Neuronal stem cell (in vitro differentiated cells): ENCODE measurements around the gene ATP8A1.

Experiments
- DNase-seq: peaks from one replicate; pipeline ENCODE4 v3.0.0-alpha.2; 2013; ENCODE audit warnings: low spot score
- H2AFZ ChIP-seq: one replicate; pipeline ENCODE4 v1.6.1; 2013; ENCODE audit warnings: mild to moderate bottlenecking, low read length, inconsistent platforms
- H2AK5ac ChIP-seq: 2 replicates; pipeline ENCODE4 v1.6.1; 2013; ENCODE audit warnings: low read depth, mild to moderate bottlenecking, inconsistent platforms, low read length, moderate library complexity, mixed read lengths
- H2BK120ac ChIP-seq: 2 replicates; pipeline ENCODE4 v1.6.1; 2013; ENCODE audit warnings: low read depth, mild to moderate bottlenecking, inconsistent platforms, low read length, moderate library complexity, mixed read lengths
- H2BK12ac ChIP-seq: one replicate; pipeline ENCODE4 v1.6.1; 2013; ENCODE audit warnings: low read length, inconsistent platforms
- H2BK15ac ChIP-seq: 2 replicates; pipeline ENCODE4 v1.6.1; 2013; ENCODE audit warnings: mild to moderate bottlenecking, low read length, inconsistent platforms, mixed read lengths
- H2BK5ac ChIP-seq: one replicate; pipeline ENCODE4 v1.6.1; 2013; ENCODE audit warnings: inconsistent platforms, mild to moderate bottlenecking, low read length, moderate library complexity
- H3K14ac ChIP-seq: one replicate; pipeline ENCODE4 v1.6.1; 2013; ENCODE audit warnings: low read length, inconsistent platforms
- H3K18ac ChIP-seq: 2 replicates; pipeline ENCODE4 v1.6.1; 2013; ENCODE audit warnings: low read length, inconsistent platforms
- H3K23ac ChIP-seq: 2 replicates; pipeline ENCODE4 v1.6.1; 2013; ENCODE audit warnings: low read depth, mild to moderate bottlenecking, mixed read lengths, low read length, inconsistent platforms; ENCODE audit not compliant: poor library complexity
- H3K27ac ChIP-seq: replicated peaks from 3 replicates; pipeline ENCODE4 v1.5.1; 2013; ENCODE audit warnings: low read length, inconsistent platforms
- H3K27me3 ChIP-seq, 3 experiments: 2 replicates each; pipeline ENCODE4 v1.6.1; 2013; ENCODE audit warnings: low read length in 3 of 3, mild to moderate bottlenecking in 2 of 3, inconsistent platforms in 1 of 3, low read depth in 1 of 3, mixed read lengths in 1 of 3, moderate library complexity in 1 of 3; ENCODE audit not compliant: control insufficient read depth in 3 of 3, insufficient read depth in 3 of 3
- H3K36me3 ChIP-seq, 2 donors: replicated peaks in 1 of 2; 2 replicates each; pipeline ENCODE4 v1.6.1; 2013; ENCODE audit warnings: low read length in 2 of 2; ENCODE audit not compliant: control insufficient read depth in 2 of 2, insufficient read depth in 2 of 2
- H3K4ac ChIP-seq: 2 replicates; pipeline ENCODE4 v1.6.1; 2013; ENCODE audit warnings: inconsistent platforms, mild to moderate bottlenecking, low read length, moderate library complexity
- H3K4me1 ChIP-seq, 2 donors: 1 replicate in 1 of 2; 2 replicates in 1 of 2; pipeline ENCODE4 v1.6.1; 2013; ENCODE audit warnings: low read length in 2 of 2, low read depth in 1 of 2; ENCODE audit not compliant: control insufficient read depth in 2 of 2, insufficient read depth in 1 of 2
- H3K4me2 ChIP-seq: one replicate; pipeline ENCODE4 v1.6.1; 2013; ENCODE audit warnings: mild to moderate bottlenecking, low read length, inconsistent platforms; ENCODE audit not compliant: insufficient read depth, poor library complexity, severe bottlenecking
- H3K4me3 ChIP-seq, 2 donors: 2 replicates each; pipeline ENCODE4 v1.5.1; 2013; ENCODE audit warnings: low read length in 2 of 2, mild to moderate bottlenecking in 2 of 2, inconsistent platforms in 1 of 2, moderate library complexity in 1 of 2
- H3K79me1 ChIP-seq: one replicate; pipeline ENCODE4 v1.6.1; 2013; ENCODE audit warnings: low read depth, mild to moderate bottlenecking, inconsistent platforms, low read length, moderate library complexity
- H3K9ac ChIP-seq: one replicate; pipeline ENCODE4 v1.6.1; 2013; ENCODE audit warnings: mild to moderate bottlenecking, low read depth, low read length, inconsistent platforms; ENCODE audit not compliant: poor library complexity
- H3K9me3 ChIP-seq, 2 donors: replicated peaks in 1 of 2; 2 replicates each; pipeline versions ENCODE3 to v1.6.1; 2013; ENCODE audit warnings: low read length in 2 of 2, mild to moderate bottlenecking in 2 of 2, inconsistent platforms in 1 of 2, low read depth in 1 of 2, mixed read lengths in 1 of 2, moderate library complexity in 1 of 2; ENCODE audit not compliant: control insufficient read depth in 2 of 2, insufficient read depth in 1 of 2
- H4K8ac ChIP-seq: one replicate; pipeline ENCODE4 v1.6.1; 2013; ENCODE audit warnings: low read depth, mild to moderate bottlenecking, inconsistent platforms, low read length, moderate library complexity
- H4K91ac ChIP-seq: one replicate; pipeline ENCODE4 v1.6.1; 2013; ENCODE audit warnings: low read length, low read depth, mild to moderate bottlenecking, inconsistent platforms; ENCODE audit not compliant: poor library complexity
- WGBS, 2 donors: extraction: QIAGEN DNeasy Blood & Tissue Kit; methylation state at CpG; one replicate each; pipeline ENCODE4 v1.1.7; 2013; ENCODE audit warnings: missing lambda C conversion rate in 2 of 2, mixed read lengths in 1 of 2; ENCODE audit not compliant: insufficient read length in 2 of 2, insufficient replicate concordance in 1 of 2; ENCODE audit errors: extremely low coverage in 2 of 2; 5-methylcytosine and 5-hydroxymethylcytosine counted together

Gene ATP8A1

DNA sequence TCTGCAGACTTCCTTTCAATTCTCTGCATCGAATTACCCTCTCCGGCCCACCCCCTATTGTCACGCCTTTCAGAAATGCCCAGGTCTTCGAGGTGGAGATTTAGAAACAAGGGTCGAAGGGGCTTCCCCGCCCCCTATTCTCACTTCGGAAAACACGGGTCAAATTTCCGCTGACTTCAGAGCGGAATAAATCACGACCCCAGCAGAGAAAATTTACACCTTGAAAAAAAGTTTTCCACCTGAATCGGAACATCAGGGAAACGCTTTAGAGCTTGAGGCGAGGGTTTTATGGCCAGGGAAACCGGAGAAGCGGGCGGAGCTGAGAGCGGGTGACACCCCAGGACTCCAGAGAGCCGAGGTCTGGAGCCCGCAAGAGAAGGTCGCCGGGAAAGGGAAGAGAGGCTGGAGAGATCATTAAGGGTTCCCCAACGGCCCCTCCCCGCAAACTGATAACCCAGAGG lies 258.0 kb downstream of the ATP8A1 start:
- no peak overlapping the region for H3K4ac ChIP-seq
- no peak overlapping the region for H4K91ac ChIP-seq
- no peak overlapping the region for H2BK5ac ChIP-seq
- no peaks in the 10 kb centered on the region for H3K79me1 ChIP-seq
- peaks cover 9 to 74% (median 54%) of the 10 kb centered on the region in 3 experiments for H3K27me3 ChIP-seq
- H3K14ac ChIP-seq = no peak overlapping the region
- no peaks in the 10 kb centered on the region for H3K9me3 ChIP-seq
- H2BK120ac ChIP-seq = no peak overlapping the region
- DNase-seq = peak; percentile 57
- H3K9ac ChIP-seq = no peak overlapping the region
- H4K8ac ChIP-seq = no peak overlapping the region
- no peak overlapping the region for H3K18ac ChIP-seq
- H2BK12ac ChIP-seq = no peak overlapping the region
- H3K36me3 ChIP-seq = no peaks in the 10 kb centered on the region
- no peak overlapping the region for H2AK5ac ChIP-seq
- no CpG with 5 or more reads among the region's 24 CpGs for WGBS, 2 donors
- no peak overlapping the region for H3K27ac ChIP-seq
- peak overlapping the region; percentile 91 for H2AFZ ChIP-seq
- no peak overlapping the region for H2BK15ac ChIP-seq
- peak overlapping the region in 1 of 2 donors; percentile 68 for H3K4me3 ChIP-seq
- H3K4me1 ChIP-seq = peaks cover 8 to 15% of the 10 kb centered on the region in 2 donors
- H3K4me2 ChIP-seq = peak overlapping the region; percentile 97
- no peak overlapping the region for H3K23ac ChIP-seq

DNA sequence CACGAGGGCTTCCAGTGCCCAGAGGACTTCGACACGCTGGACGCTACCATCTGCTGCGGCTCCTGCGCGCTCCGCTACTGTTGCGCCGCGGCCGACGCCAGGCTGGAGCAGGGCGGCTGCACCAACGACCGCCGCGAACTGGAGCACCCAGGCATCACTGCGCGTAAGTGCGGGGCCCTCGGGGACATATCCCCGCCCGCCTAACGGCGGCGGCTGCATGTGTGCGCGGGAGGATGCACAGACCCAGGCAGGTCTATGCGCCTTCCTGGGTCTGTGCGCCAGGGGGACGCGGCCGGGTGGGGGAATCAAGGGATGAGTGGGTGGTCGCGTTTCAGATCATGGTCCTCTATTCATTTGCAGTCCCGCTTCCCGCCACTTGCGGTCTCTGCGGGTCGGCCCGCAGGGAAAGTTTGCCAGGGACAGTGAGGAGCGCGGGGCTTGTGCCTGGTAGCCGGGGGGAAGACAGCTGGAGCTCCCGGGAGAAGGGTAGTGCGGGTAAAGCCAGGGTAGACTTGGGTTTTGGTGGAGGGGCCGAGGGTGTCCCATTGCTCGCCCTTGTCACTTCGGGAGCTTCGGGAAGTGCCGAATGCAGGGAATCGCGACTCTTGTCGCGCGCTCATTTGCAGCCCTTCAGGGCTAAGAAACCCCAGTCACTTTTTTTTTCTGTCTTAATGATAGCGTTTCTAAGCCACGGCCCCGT lies 258.6 kb downstream of the ATP8A1 start:
- Histone ChIP-seq H3K18ac (peak overlapping the region; percentile 92), H4K91ac (no peak overlapping the region), H3K4me3 (peak overlapping the region in 1 of 2 donors; percentile 76), H2AFZ (peak overlapping the region; percentile 91), H2BK12ac (peak overlapping the region; percentile 46), H2BK120ac (no peak overlapping the region), H3K79me1 (no peaks in the 10 kb centered on the region), H4K8ac (no peak overlapping the region), H3K27me3 (peaks cover 9 to 73% (median 54%) of the 10 kb centered on the region in 3 experiments), H3K9ac (peak overlapping the region; percentile 86), H3K23ac (peak overlapping the region; percentile 87), H3K4me1 (peaks cover 8 to 15% of the 10 kb centered on the region in 2 donors), H3K9me3 (no peaks in the 10 kb centered on the region), H2BK15ac (peak overlapping the region; percentile 22), H3K14ac (peak overlapping the region; percentile 86), H2BK5ac (peak overlapping the region; percentile 21), H3K27ac (no peak overlapping the region), H3K4ac (no peak overlapping the region), H2AK5ac (no peak overlapping the region), H3K36me3 (no peaks in the 10 kb centered on the region), H3K4me2 (peak overlapping the region; percentile 97)
- WGBS, 2 donors = no CpG with 5 or more reads among the region's 60 CpGs
- DNase-seq = peak; percentile 54

DNA sequence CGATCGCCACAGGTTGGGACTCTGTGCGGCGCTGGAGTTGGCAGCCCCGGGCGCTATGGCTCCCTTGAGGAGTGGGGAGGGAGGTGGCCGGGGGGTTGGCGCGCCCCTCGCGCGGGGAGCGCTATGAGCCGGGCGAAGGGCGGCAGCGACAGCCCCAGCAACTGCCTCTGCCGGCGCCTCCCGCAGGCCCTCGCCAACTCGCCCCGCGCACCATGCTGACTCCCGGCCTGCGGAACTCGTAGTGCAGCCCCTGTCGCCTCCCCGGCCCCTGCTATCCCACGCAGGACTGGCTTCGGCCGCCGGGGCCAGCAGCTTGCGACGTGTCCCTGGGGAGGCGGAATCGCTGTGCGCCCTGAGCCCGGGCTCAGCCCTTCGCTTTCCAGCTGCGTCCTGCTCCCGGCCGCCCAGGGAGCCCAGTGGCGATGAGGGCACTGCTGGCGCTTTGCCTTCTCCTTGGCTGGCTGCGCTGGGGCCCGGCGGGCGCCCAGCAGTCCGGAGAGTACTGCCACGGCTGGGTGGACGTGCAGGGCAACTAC lies 259.2 kb downstream of the ATP8A1 start:
- Histone ChIP-seq H4K91ac (no peak overlapping the region), H4K8ac (no peak overlapping the region), H3K4ac (no peak overlapping the region), H3K23ac (peak overlapping the region; percentile 87), H2AFZ (peak overlapping the region; percentile 91), H2AK5ac (peak overlapping the region; percentile 52), H3K14ac (peak overlapping the region; percentile 86), H3K9me3 (no peaks in the 10 kb centered on the region), H3K18ac (peak overlapping the region; percentile 92), H3K9ac (peak overlapping the region; percentile 86), H3K4me2 (peak overlapping the region; percentile 97), H3K27ac (no peak overlapping the region), H3K36me3 (no peaks in the 10 kb centered on the region), H3K27me3 (peaks cover 9 to 71% (median 54%) of the 10 kb centered on the region in 3 experiments), H3K4me3 (peak overlapping the region in 1 of 2 donors; percentile 76), H2BK5ac (peak overlapping the region; percentile 21), H2BK15ac (peak overlapping the region; percentile 22), H2BK120ac (no peak overlapping the region), H3K4me1 (peaks cover 8 to 15% of the 10 kb centered on the region in 2 donors), H3K79me1 (no peaks in the 10 kb centered on the region), H2BK12ac (no peak overlapping the region)
- WGBS, 2 donors = no CpG with 5 or more reads among the region's 52 CpGs
- peak; percentile 35 for DNase-seq
